Kidney capillary endothelial cell (primary cell): ENCODE data around the gene KCNMA1.

Experiments
- DNase-seq: peaks from one replicate; pipeline ENCODE4 v3.0.0-alpha.2; 2018; ENCODE audit warnings: low spot score

The KCNMA1 gene

GRCh38 chr10:77634939-77635338, 2.7 kb downstream of the KCNMA1 start:
- DNase-seq: no peak

DNA sequence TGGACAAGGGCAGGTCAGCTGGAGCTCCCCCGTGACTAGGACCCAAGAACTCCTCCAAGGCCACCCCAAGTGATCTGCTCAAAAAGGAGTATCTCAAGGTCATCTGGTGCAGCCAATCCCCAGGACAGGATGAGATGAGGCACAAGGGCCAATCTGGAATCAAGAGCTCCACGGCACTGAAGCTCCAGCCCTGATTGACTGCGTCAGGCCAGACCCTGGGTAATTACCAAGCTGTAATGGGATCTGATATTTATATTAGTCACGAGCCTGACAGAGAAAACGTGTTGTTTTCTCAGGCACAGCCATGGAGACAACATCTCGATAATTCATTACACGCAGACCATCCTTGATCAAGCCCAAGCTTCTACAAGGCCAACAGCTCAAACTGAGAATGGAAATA, 4.2 kb downstream of the KCNMA1 start:
- no peak for DNase-seq

DNA sequence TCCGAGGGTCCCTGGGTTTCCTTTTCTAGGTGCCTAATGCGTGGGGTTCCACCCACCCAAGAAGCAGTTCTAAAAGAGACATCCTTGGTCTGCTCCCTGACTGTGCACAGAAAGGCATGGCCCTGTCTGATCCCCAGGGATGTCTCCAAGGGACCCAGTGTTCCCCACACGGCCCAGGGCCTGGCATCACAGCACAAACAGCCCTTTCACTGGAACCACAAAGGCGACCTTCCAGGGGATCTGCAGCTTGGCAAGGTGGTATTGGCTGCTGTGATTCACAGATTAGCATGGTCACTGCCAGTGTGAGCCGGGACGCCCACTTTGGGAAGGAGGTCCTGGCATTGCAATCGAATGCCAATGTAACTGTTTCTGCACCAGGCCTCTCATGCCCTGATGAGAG, 6.4 kb downstream of the KCNMA1 start:
- DNase-seq: no peak

DNA sequence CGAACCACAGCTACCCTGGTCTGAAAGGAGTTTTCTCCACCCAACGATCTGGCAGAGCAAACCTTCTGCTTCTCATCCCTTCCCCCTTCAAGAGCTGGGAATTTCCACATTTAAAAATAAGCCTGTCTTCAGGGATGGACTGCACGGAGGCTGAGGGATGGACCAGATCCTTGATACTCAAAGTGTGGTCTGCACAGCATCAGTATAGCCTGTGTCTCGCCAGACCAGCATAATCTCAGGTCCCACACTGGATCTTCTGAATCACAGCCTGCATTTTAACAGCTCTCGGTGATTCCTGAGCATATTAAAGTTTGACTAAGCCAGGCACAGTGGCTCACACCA, 7.1 kb downstream of the KCNMA1 start:
- DNase-seq: no peak

DNA sequence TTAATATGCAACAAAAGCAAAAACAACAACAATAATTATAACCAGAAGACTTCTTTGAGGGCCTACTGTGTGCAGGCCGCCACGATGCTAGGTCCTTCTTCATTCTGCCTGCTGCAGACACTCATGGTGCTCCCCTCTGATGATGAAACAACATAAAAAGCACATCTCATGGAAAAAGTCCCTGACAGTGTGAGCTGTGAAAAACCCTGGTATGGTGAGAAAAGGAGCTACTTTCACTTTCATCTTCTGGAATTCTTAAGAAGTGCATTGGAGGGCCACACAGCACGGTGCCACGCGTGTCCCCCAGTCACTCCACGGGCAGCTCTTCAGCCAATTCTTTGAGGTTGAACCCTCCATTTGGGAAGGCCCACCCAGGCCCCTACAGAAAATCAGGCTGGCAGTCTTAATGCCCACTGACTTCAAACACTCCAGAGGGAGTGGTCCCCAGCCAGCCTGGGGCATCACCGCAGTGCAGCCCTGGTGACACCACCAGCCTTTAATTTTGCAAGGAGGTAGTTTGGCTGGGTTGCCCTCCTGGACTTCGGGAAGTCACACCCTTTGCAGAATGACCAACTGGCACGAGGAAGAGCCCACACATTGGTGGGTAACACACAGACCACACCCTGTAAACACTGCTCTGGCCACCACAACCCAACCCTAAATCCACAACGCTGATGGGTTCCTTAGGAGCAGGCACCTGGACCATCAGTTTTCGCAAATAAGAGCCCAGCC, 7.7 kb downstream of the KCNMA1 start:
- no peak for DNase-seq

DNA sequence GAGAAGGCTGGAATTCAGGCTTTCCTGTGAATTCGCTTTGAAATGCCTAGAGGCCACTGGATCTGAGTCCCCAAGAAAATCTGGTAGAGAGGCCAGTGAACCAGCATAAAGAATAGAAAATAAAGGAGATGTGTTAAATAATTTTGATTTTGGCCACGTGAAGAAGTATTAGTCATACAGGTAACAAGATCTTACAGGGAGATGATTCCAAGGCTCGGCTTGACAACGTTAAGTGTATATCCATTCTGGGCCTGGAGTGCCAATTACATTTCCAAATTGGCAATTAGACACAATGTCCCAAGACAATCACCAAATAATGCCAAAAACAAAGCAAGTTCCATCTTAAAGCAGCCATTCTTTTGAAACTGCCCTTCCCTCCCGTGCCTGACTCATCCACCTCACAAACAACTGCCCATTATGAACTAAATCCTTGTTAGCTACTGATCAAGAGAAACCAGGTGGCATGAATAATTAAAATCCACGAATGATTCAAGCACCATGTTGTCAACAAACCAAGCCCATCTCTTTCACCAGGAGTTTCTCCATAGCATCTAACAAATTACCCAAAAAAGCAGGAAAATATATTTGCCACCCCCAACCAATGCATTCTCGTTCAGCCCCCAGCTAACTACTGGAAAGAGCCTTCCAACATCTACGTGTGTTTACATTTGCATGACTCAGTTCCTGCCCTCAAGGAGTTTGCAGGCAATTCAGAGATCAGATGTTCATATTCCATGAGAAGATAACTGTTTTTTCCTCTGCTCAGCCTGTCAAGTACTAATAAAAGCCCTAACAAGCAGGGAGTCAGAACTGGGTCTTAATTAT, 8.5 kb downstream of the KCNMA1 start:
- DNase-seq: no peak

DNA sequence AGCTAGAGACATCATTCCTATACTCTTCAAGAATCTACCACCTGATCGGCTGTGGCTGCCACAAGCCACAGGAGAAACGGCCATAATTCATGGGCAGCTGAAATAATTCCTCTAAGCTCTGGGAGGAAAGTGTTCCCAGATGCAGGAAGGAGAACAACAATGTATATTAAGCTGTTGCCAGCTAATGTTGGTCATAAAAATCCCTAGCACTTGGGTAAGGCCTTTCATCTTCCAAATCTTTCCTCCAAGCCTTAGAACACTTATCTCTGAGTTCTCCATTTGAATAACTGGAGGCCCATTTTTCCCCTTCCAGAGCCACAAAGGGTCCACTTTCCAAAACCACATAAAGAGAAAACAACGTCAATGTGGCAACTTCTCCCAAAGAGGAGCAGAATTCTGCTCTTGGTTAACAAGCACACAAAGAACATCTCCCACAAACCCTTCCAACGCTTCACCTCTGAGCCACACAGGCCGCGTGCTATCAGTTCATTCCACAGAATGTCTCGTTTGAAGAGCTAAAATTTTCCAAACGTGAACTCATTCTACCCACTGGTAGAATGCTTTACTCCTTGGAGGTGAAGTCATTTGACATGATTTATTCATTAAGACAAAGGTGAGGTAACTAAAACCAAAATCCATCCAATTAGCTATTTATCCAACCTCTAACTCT, 11.2 kb downstream of the KCNMA1 start:
- no peak for DNase-seq

- no peak for DNase-seq
These were observed 12.2 kb downstream of the KCNMA1 start for GRCh38 chr10:77625379-77625778.

GRCh38 chr10:77622889-77623291, 14.7 kb downstream of the KCNMA1 start:
- DNase-seq: no peak

DNA sequence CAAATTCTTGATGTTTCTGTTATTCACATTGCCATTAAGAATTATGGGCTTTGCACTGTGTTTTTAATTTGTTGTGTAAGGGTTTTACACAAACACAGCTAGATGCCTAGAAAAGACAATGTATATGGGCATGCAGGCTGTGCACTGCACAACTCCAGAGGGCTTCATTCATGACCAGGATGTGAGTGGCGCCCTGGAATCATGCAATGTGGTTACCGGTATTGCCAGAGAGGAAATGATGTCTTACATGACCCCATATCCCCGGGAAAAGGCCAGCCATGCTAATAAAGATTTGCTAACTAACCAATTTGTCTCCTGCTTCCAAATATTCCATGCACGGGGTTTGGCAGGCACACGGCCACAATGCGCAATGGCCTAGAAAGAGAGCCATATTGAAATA, 16.9 kb downstream of the KCNMA1 start:
- peak; percentile 51 for DNase-seq

DNA sequence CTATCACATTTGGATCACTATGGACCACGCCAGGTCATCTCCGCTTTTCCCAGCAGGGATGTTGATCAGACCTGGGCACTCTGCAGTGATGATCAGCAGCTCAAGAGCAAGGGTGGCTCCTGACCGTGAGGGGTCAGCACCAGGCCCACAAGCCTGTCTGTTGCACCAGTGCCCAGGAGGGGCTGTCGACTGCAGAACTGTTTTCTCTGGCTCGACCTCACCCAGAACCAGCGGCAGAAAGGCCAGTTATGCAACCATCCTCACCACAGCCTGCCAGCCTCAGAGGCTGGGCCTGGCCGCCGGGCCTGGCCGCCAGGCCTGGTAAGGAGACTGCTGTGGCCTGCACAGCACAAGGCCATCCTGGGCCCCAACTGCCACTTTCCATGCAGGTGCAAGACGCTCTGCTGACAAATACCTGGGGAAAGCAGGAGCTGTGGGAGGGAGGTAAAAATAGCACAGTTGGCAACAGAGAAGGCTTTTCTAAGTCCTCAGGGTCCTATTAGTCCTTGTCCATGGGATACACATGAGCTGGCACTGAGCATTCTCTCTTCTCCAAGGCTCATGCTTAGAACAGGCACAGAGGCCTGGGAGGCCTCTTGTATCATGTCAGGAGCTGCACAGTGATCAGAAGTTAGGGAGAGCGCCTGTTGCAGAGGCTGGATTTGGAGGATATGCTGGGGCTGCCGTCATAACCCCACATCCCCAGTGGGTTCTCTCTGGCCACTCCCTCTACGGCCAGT, 17.5 kb downstream of the KCNMA1 start:
- DNase-seq: no peak

GRCh38 chr10:77618117-77618516, 19.5 kb downstream of the KCNMA1 start:
- no peak for DNase-seq

DNA sequence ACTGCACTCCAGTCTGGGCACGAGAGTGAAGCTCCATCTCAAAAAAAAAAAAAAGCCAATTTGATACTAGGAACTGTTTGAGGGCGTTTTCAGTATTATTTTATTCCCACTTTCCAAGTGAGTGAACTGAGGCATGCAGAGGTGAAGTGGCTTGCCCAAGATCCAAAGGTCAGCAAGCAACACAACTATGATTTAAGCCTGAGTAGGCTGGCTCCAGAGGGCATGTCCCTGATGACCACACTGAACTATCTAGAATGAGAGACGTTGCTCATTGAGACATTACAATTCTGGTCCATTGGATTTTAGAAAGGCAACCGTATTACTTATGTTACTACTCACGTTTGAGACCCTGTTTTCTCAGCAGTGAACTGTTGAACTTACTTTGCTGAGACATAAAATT, 20.8 kb downstream of the KCNMA1 start:
- no peak for DNase-seq

GRCh38 chr10:77614778-77615625, 22.6 kb downstream of the KCNMA1 start:
- no peak for DNase-seq

GRCh38 chr10:77613476-77614130, 24.0 kb downstream of the KCNMA1 start:
- DNase-seq: no peak

DNA sequence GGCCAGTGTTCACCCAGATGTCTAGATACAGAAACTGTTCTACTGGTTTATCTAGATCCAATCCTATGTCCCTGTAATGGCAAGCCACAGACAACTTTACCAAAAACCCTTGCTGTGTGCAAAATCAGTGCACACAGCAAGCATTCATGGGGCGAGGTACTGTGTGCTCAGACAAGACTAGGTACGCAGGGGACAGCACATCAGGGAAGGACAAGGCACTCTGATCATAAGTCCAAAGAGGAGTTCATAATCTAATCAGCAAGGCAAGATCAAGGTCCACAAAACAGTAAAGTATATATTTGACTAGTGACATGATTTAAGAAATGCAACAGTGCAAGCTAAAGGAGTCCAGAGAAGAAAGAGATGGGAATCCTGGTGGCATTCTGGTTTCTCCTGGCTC, 25.9 kb downstream of the KCNMA1 start:
- no peak for DNase-seq

DNA sequence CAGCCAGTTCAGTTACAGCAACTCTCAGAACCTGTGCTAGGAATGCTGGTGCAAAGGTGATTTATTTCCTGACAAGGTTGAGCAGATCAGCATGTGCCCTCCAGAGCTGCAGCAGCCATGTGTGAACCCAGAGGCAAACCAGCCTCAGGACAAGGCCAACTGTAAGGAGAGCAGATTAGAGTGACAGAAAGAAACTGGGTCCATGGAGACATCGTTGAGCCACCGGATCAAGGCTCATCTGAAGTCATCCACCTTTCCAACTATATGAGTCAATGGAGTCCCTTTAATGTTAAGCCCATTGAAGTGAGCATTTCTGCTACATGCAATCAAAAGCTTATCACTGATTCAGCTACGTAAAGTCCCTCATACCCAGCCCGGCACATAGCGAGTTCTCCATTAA, 26.4 kb downstream of the KCNMA1 start:
- DNase-seq: no peak

GRCh38 chr10:77609781-77610272, 27.8 kb downstream of the KCNMA1 start:
- no peak for DNase-seq

DNA sequence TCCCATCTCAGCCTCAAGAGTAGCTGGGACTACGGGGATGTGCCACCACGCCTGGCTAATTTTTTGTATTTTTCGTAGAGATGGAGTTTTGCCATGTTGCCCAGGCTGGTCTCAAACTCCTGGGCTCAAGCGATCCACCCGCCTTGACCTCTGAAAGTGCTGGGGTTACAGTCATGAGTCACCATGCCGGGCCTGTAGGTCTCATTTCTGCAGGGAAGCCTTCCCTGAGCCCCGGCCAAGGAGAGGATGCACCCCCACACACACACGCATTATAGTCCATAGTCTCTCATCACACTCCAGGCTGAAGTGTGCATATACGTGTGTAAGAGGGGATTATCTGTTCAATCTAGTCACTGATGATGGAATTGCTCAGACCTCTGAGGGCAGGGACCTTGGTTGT, 29.3 kb downstream of the KCNMA1 start:
- no peak for DNase-seq

DNA sequence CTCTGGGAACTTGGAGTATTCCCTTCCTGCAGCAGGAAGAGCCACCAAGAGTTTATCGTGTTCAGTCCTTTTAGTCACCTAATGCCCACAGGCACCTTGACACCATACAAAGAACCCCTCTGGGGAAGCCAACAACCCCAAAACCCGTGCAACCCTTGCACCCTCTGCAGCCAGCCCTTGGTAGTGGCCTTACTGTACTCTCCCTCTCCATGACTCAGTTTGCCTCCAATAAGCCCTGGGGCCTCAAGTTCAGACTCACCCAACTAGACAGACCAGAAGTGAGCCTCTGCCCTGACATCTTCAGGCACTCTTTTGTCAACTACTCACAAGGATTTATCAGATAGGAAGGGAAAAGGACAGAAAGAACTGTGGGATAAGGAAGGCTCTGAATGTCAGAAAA, 30.9 kb downstream of the KCNMA1 start:
- DNase-seq: no peak

- no peak for DNase-seq
These were observed 32.1 kb downstream of the KCNMA1 start for GRCh38 chr10:77605466-77605865.
